ENCODE measurements around the gene FGFRL1.

FGFRL1 gene

GRCh38 chr4:1042352-1043055 lies 31.1 kb downstream of the FGFRL1 start:
- Histone ChIP-seq H4K20me1 (ENCODE audit: control insufficient read depth, insufficient read depth, low read depth, low read length) (no peaks in the 10 kb centered on the region), H3K36me3 (ENCODE audit: control insufficient read depth, low read length) (no peaks in the 10 kb centered on the region), H3K4me3 (ENCODE audit: low read length) (no peak overlapping the region), H3K27ac (ENCODE audit: low read depth, low read length) (no peak overlapping the region), H3K9me2 (replicated peaks; ENCODE audit: control insufficient read depth, low read length) (no peaks in the 10 kb centered on the region), H3K27me3 (ENCODE audit: control insufficient read depth, low read length) (no peaks in the 10 kb centered on the region), H3F3A (ENCODE audit: control insufficient read depth, insufficient read depth) (no peaks in the 10 kb centered on the region), H3K4me1 (ENCODE audit: control insufficient read depth, low read length) (no peaks in the 10 kb centered on the region), H3K9me3 (ENCODE audit: control insufficient read depth, insufficient read depth, low read length) (peaks cover 3% of the 10 kb centered on the region; the same call in 1 of the 2 replicates), H3K4me2 (ENCODE audit: low read length) (no peak overlapping the region), H3K79me2 (ENCODE audit: control insufficient read depth, low read length) (no peaks in the 10 kb centered on the region)
- TF ChIP-seq CTCF (IDR thresholded peaks at IDR 0.05; ENCODE audit: low read depth, low read length, poor library complexity, severe bottlenecking), result no peak
- no peak for TF ChIP-seq EZH2phosphoT487 (IDR thresholded peaks at IDR 0.05; ENCODE audit: borderline replicate concordance, low read length)

DNA sequence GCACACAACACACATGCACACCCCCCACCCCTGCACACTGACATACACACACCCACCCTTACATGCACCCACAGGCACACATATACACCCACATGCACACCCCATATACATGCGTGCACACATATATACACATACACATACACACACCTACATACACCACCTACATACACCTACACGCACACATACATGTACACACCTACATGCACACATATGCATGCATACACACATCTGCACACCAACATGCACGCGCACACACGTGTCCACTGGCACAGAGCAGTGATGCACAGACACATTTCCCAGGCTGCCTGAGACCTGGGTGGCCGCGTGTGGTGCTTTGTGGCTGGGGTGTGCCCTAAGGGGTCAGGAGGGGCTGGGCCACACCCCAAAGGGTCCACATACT lies 31.7 kb downstream of the FGFRL1 start:
- Histone ChIP-seq H3K4me2 (ENCODE audit: low read length) (no peak overlapping the region), H3K27me3 (ENCODE audit: control insufficient read depth, low read length) (no peaks in the 10 kb centered on the region), H3F3A (ENCODE audit: control insufficient read depth, insufficient read depth) (no peaks in the 10 kb centered on the region), H3K4me3 (ENCODE audit: low read length) (no peak overlapping the region), H3K9me3 (ENCODE audit: control insufficient read depth, insufficient read depth, low read length) (peaks cover 3% of the 10 kb centered on the region; the same call in 1 of the 2 replicates), H3K9me2 (replicated peaks; ENCODE audit: control insufficient read depth, low read length) (no peaks in the 10 kb centered on the region), H3K27ac (ENCODE audit: low read depth, low read length) (no peak overlapping the region), H3K79me2 (ENCODE audit: control insufficient read depth, low read length) (no peaks in the 10 kb centered on the region), H3K4me1 (ENCODE audit: control insufficient read depth, low read length) (no peaks in the 10 kb centered on the region), H3K36me3 (ENCODE audit: control insufficient read depth, low read length) (no peaks in the 10 kb centered on the region), H4K20me1 (ENCODE audit: control insufficient read depth, insufficient read depth, low read depth, low read length) (no peaks in the 10 kb centered on the region)
- no peak for TF ChIP-seq EZH2phosphoT487 (IDR thresholded peaks at IDR 0.05; ENCODE audit: borderline replicate concordance, low read length)
- no peak for TF ChIP-seq CTCF (IDR thresholded peaks at IDR 0.05; ENCODE audit: low read depth, low read length, poor library complexity, severe bottlenecking)

GRCh38 chr4:1043651-1044468 lies 32.4 kb downstream of the FGFRL1 start:
- no peaks in the 10 kb centered on the region for H3K36me3 ChIP-seq (ENCODE audit: control insufficient read depth, low read length)
- no peaks in the 10 kb centered on the region for H3K9me2 ChIP-seq (replicated peaks; ENCODE audit: control insufficient read depth, low read length)
- no peaks in the 10 kb centered on the region for H3F3A ChIP-seq (ENCODE audit: control insufficient read depth, insufficient read depth)
- no peak overlapping the region for H3K4me2 ChIP-seq (ENCODE audit: low read length)
- no peaks in the 10 kb centered on the region for H4K20me1 ChIP-seq (ENCODE audit: control insufficient read depth, insufficient read depth, low read depth, low read length)
- no peak overlapping the region for H3K4me3 ChIP-seq (ENCODE audit: low read length)
- H3K9me3 ChIP-seq (ENCODE audit: control insufficient read depth, insufficient read depth, low read length), result peaks cover 3% of the 10 kb centered on the region; the same call in 1 of the 2 replicates
- no peaks in the 10 kb centered on the region for H3K27me3 ChIP-seq (ENCODE audit: control insufficient read depth, low read length)
- H3K4me1 ChIP-seq (ENCODE audit: control insufficient read depth, low read length), result no peaks in the 10 kb centered on the region
- no peaks in the 10 kb centered on the region for H3K79me2 ChIP-seq (ENCODE audit: control insufficient read depth, low read length)
- no peak for TF ChIP-seq CTCF (IDR thresholded peaks at IDR 0.05; ENCODE audit: low read depth, low read length, poor library complexity, severe bottlenecking)
- no peak overlapping the region for H3K27ac ChIP-seq (ENCODE audit: low read depth, low read length)
